GM21528 (cell line): ENCODE data around the gene ETS1.
A peak's percentile ranks its signal among the peaks of the same experiment; 100 is the strongest.

ENCODE experiments used
- ATAC-seq: cut with Tn5 transposase; IDR thresholded peaks from one replicate; pipeline ENCODE4 v1.9.1; 2021; ENCODE audit warnings: mild to moderate bottlenecking, moderate library complexity; ENCODE audit not compliant: unreplicated experiment, low FRiP score

ETS1 gene

GRCh38 chr11:128506999-128507611, 80.3 kb downstream of the ETS1 start:
- ATAC-seq: no peak

GRCh38 chr11:128506356-128506755, 81.0 kb downstream of the ETS1 start:
- no peak for ATAC-seq

GRCh38 chr11:128505449-128506065, 81.8 kb downstream of the ETS1 start:
- no peak for ATAC-seq

DNA sequence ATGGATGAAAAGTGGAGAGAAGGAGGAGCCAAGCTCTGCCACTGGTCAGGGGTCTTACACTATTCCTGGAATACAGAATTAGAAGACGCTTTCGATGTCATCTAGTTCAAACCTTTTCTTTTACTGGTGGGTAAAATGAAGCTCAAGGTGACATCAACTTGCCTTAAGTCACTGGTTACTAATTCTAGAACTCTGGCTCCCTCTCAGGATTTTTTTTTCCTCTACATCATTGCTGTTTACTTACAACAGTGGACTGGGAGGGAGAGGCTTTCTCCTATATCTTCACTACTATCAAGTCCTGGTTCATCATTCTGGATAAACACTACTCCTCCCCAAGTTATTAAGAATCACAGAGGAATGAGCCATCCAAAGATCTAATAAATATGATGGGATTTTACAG, 82.9 kb downstream of the ETS1 start:
- no peak for ATAC-seq

DNA sequence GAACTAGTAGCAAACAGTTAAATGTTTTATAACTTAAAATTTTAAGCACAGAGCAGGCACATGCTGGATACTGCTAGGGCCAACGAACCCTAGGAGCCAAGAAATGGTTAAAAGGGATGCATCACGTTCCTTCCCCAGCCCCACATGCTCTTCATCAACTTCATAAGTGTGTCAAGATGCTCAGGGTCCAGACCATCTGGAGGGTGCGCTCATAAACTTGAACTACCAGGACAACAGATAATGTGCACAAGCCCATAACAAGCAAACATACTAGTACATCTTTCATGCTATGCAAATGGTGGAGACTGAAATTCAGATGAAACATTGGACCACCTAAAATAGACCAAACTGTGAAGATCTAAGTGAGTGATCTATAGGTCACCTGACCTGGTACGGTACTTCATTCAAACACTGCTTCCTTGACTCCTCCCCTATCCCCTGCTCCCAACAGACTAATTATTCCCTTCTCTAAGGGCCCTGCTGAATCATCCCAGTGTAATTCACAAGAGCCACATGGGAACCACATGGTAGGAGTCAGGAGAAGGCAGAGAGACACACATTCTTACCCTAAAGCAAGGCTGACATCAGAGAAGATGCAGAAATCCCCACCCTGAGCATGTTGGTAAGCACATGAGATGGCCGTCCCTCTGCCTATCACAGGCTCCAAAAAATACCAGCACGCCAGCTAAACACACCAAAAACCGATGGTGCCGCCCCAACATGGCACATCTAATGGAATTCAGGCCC, 83.9 kb downstream of the ETS1 start:
- no peak for ATAC-seq

- ATAC-seq: no peak
Measured at GRCh38 chr11:128502726-128503125, 84.6 kb downstream of the ETS1 start.

- no peak for ATAC-seq
Measured at GRCh38 chr11:128501632-128502549, 85.5 kb downstream of the ETS1 start.

GRCh38 chr11:128501008-128501407, 86.3 kb downstream of the ETS1 start:
- ATAC-seq: no peak

DNA sequence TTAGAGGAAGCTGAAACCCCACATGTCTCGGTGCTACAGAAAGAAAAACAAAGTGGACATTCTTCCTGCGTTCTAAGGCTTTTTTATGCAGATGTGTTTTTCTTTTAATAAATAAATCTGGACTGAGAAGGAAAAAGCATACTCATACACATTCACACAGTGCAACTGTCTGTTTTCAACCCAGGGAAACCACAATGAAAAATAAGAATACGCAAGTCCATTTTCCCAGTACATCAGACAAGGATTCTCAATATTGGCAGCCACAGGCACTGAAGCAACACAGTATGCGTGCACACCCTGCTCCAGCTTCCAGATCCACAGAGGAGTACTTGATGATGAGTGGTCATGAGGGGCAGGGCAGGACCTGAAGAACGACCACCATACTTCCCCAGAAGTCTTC, 86.9 kb downstream of the ETS1 start:
- ATAC-seq: no peak

DNA sequence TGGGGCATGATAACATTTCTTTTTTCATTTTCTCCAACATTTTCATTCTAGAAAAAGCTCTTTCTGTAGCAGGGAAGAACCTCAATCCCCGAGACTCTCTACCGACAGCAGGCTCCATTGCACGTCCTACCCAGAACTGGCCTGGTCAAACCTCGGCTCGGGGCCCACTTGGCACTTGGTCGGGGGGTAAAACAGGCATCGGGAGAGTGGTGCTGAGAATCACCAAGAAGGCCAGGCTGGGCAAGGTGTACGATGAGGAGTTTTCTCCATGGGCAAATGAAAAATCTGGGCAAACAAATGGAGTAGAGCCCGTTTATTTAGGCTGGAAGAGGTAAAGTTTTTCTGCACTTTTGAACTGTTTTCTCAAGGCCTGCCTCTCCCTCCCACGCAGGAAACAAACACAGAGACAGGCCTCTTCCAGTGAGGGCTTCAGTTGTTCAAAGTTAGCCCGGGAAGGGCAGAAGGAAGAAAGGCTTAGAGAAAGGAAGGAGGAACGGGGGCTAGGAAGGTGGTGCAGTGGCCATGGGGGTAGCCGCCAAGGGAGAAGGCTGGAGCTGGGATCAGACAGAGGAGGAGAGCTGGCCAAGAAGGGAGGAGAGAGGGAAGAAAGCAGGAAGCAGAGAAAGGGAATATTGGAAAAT, 87.6 kb downstream of the ETS1 start:
- no peak for ATAC-seq

DNA sequence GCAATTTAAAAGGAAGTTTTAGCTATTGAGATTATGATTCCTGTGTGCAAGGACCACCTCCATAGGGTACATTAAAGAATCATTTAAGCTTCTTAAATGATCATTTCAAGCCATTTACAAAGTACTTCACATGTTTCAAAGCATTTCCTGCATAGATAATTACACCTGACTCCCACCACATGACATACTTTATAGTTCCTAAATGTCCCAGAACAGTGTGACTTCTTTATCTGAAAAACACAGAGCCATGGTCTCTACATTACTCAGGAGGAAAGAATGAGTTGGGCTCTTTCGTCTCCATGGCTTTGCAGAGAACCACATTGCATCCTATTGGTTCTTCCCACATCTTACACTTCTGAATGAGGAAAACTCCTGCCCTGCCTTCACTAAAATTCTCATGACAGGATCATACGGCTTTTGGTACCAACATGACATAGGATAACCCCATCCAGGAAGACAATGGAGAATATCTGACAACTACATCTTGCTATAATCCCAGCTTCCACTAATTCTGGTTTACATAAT, 88.6 kb downstream of the ETS1 start:
- no peak for ATAC-seq

DNA sequence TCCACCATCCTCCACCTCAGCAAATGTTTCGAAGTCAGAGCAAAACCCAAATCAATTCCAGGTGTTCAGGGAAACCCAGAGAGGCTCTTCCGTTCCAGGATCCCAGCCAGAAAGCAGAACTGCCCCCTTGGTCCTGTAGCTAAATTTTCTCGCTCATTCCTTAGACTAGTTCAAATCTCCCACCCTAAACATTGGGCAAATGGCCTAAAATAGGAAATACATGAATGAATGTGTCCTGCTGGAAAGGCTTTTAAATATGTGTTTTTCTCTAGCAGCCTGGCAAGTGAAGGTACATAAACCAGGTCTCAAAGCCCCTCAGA, 89.6 kb downstream of the ETS1 start:
- ATAC-seq: no peak

DNA sequence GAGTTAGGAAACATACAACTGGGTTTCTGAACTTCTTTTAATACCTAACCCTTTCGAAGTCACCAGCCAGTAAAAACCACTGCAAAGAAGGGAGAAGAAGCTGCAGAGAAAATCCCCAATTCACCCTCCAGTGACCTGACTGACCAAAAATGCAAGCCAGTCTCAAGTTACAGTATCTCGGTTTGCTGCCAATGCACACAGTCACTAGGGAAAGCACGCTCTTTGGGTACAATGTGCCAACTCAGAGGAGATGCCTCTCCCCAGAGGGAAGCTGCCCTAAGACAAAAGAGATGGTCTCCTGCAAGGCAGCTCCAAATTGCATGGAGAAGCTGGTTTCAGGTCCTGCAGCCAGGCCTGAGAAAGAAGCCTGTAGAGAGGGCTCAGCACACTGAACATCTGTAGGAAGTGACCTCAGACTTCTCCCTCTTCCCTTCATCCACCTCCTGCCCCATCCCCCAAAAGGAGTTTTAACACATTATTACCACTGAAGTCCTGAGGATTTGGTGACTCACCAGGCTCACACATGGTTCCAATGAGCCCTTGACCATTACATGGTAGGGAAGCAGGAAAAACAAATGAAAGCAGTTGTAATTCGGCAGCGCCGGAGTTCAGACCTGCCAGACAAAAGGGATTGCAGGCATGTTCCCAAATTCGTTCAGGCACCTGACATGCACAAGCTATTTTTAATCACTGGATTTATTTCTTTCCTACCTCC, 90.1 kb downstream of the ETS1 start:
- ATAC-seq: peak; percentile 66

- peak; percentile 16 for ATAC-seq
Measured at GRCh38 chr11:128496692-128497060, 90.7 kb downstream of the ETS1 start.

GRCh38 chr11:128496249-128496648, 91.1 kb downstream of the ETS1 start:
- peak; percentile 3 for ATAC-seq

DNA sequence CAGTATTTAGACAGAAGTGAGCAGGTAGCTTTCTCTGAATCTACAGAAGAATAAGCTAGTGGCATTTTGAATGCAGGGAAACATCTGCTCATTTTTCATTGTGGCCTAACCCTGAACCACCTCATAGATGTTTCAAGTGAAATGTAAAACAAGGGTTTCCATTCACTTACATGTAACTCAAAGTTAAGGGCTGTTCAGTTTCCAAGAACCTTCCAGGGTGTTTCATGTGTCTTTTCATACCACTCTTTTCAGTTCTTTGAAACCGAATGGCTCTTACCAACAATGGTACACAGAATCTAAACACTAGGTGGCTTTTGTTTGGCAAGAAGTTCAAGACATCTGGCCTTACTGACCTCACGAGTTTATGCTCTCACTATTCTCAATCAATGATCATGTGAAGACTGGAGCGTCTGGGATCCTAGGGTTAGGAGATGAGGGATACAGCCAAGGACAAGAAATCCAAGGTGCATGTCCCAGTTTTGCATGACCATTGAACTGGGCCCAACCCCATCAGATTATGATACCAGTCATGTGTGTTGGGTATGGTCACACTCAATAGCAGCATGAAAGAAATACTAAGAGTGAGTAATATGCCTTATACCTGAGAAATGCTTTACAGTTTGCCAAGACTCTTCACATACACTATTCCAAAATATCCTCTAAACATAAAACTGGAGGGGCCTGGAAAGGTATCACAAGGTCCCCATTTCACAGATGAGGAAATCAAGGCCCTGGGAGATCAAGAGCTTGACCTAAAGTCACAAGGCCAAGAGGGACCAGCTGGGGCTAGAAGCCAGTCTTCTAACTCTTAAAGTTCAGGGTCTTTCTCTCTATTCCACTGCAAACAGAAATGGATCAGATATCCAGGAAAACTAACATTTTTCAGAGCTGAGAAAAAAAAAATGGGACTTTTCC, 92.7 kb downstream of the ETS1 start:
- no peak for ATAC-seq

DNA sequence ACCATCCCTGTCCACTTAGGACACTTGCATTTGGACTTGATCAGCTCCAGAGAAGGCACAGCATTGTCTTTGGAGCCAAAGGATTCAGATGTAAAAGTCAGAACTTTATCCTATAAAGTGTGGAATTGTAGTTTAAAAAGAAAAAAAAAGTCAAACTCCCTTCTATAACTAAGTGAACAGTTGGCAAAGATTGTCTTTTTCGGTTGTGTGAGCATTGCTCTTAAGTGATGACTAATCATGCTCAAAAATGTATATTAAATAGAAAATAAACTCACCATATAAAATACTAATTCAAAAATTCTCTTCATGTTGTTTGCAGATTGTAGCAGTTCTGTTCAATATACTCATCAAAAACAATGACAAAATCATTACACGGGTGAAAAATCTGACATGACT, 93.8 kb downstream of the ETS1 start:
- no peak for ATAC-seq

DNA sequence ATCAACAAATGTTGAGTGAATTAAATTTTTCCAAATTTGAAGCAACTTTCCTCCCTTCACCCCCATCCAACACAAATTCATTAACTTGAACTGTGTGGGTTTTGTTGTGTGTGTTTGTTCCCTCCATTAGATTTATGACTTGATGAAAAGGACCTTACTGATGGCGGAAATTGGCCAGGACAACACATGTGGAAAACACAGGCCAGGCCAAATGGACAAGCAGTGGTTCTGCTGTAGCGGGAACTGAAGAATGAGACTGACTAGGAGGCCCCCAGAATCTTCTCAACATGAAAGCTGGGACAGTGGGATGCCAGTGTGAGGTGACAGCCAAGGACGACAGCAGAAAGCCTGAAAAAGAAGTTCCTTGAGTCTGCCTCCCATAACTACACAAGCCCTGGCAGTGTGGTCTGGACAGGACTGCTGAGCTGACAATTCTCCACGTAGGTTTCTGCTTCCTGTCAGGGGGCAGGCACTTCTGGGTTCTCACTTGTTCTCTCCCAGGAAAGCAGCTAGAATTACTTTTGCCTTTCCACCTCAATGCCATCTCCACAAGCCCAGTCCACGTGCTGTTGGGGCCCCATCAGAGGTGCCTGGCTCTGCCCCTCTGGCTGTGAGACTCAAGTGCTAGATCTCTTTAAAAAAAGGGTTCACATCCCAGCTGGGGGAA, 94.3 kb downstream of the ETS1 start:
- ATAC-seq: no peak
